GM10248 (cell line): Measurements from ENCODE around the gene GNG5.
A peak's percentile ranks its signal among the peaks of the same experiment; 100 is the strongest.

Experiments used
- CTCF ChIA-PET: fragments of 300-600 bp; sonication (Branson Sonifier 250); formaldehyde crosslinking; extraction: SDS; loops from one replicate; lab custom pipeline; 2021; ENCODE audit warnings: antibody characterized with exemption; lab: Yijun Ruan, JAX
- POLR2A ChIA-PET: fragments of 350-650 bp; sonication (Branson Sonifier 250); formaldehyde crosslinking; extraction: SDS; loops from one replicate; lab custom pipeline; 2020; ENCODE audit warnings: antibody characterized with exemption; lab: Yijun Ruan, JAX
- DNase-seq: peaks from one replicate; pipeline ENCODE4 v3.0.0; 2012; ENCODE audit errors: extremely low spot score
- TF ChIP-seq, protein P1 (sequence below): IDR thresholded peaks from 2 replicates; pipeline ENCODE4 v1.5.1; 2012; ENCODE audit warnings: mild to moderate bottlenecking, low read depth; ENCODE audit errors: extremely low read depth, missing control alignments, control extremely low read depth

Gene GNG5

DNA sequence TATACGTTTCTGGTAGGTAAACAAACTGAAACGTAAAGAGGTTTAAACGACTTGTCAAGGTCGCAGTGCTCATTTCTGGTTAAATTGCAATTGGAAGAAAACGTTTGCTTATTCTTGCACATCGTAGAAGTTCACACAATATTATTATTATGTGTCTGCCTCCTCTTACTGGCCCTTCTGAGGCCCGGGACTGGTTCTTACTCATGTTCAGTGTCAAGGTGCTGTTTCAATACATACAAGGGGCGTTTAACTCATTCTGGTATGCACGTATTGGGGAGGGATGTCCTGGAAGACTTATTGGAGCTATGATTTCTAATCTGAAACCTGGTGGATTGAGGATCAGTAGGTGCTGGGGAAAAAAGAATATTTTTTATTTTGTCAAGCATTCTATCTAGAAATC is 26.4 kb downstream of the GNG5 start:
- DNase-seq = no peak
- CTCF ChIA-PET = interaction anchor here (1.0 to 2.0 kb wide), 12 partner anchors 9 to 274 kb away, joined by 3 to 7 read pairs (median 6); no protein-coding TSS in a partner anchor

DNA sequence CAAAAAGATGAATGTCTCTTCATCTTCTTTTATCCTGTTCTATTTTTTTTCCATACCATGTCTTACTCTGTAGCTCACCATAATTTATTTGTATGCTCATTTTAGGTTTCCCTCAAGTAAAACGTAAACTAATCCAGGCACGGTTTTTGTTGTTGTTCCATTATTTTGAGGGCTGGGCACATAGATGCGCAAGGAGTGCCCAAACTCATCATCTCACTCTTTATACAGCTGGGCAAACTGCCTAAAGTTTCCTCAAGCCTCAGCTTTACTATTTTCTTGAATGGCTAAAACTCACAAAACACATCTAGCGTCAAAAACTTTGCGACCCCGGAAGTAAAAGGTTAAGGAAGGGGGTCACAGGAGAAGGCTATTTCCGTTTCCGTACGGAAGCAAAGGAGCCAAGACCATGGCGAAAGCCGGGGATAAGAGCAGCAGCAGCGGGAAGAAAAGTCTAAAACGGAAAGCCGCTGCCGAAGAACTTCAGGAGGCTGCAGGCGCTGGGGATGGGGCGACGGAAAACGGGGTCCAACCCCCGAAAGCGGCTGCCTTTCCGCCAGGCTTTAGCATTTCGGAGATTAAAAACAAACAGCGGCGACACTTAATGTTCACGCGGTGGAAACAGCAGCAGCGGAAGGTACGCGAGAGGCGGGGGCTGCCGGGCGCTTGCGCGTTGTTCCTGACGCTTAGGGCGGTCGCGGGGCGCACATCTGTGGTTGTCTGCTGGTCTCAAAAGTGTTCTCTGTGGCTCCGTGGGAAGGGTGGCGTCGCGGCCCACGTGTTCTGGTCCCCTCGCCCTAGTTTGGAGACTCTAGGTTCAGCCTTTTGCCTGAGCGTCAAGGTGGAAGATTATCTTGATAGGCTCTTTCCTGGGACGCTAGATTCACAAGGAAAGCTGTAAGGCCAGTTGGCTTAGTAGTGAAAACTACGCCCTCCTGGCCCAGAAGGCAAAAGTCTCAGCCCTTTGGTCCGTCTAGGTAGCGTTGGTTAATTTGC is 27.2 kb downstream of the GNG5 start, which contains the start of gene RPF1:
Gene RPF1, plus strand, starts transcription at position 391 of the 993 bp plus-strand sequence. Its CDS starts 16 bp downstream, at position 407.
- peak; percentile 79 for DNase-seq
- ChIA-PET CTCF (interaction anchor here (0.9 to 1.9 kb wide), 13 partner anchors 13 to 275 kb away, joined by 3 to 7 read pairs (median 4); no protein-coding TSS in a partner anchor), POLR2A (interaction anchor here (1.2 kb wide), 1 partner anchor 27 kb away, joined by 4 read pairs; the partner anchor contains the start of genes GNG5 and SPATA1)
- TF ChIP-seq, protein P1, sequence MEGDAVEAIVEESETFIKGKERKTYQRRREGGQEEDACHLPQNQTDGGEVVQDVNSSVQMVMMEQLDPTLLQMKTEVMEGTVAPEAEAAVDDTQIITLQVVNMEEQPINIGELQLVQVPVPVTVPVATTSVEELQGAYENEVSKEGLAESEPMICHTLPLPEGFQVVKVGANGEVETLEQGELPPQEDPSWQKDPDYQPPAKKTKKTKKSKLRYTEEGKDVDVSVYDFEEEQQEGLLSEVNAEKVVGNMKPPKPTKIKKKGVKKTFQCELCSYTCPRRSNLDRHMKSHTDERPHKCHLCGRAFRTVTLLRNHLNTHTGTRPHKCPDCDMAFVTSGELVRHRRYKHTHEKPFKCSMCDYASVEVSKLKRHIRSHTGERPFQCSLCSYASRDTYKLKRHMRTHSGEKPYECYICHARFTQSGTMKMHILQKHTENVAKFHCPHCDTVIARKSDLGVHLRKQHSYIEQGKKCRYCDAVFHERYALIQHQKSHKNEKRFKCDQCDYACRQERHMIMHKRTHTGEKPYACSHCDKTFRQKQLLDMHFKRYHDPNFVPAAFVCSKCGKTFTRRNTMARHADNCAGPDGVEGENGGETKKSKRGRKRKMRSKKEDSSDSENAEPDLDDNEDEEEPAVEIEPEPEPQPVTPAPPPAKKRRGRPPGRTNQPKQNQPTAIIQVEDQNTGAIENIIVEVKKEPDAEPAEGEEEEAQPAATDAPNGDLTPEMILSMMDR = no peak

More for the DNA sequence above, 26.4 kb downstream of the GNG5 start:
- POLR2A ChIA-PET = interaction anchor here (0.6 to 1.2 kb wide), 3 partner anchors 24 to 39 kb away, joined by 3 to 4 read pairs (median 4); partner anchors contain the start of genes GNG5 and SPATA1
- TF ChIP-seq, protein P1 = no peak

DNA sequence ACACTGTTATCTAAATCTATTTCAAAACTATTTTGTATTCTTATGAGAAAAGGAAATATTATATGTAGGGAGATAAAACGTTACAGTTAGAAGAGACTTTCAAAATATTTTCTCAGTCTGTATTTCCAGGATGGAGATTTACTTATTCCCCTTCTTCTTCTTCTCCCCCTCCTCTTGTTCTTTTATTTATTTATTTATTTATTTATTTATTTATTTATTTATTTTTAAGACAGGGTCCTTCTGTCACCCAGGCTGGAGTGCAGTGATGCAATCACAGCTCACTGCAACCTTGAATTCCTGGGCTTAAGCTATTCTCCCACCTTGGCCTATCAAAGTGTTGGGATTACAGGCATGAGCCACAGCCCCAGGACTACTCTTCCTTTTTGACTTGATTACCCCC is 30.2 kb downstream of the GNG5 start:
- TF ChIP-seq, protein P1 = no peak
- ChIA-PET CTCF (interaction anchor here (1.9 kb wide), 1 partner anchor 15 kb away, joined by 3 read pairs; no protein-coding TSS in a partner anchor), POLR2A (no interaction called here)
- DNase-seq = no peak

DNA sequence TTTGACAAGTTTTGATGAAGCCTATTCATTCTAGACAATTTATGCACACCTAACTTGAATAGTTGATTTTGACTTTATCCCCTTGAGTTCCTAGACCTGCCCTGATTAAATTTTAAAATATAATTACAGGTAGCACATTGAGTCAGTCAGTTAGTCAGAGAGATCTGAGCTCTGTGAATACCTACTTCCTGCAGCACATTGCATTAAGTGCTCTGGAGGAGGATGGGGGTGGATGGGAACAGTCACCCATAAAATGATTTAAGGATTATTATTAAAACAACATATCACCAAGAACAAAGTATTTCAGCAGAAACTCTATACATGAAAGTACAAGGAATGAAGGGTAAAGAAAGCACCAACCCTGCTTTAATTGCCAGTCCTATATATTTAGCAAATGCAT is 39.1 kb downstream of the GNG5 start:
- POLR2A ChIA-PET = no interaction called here

DNA sequence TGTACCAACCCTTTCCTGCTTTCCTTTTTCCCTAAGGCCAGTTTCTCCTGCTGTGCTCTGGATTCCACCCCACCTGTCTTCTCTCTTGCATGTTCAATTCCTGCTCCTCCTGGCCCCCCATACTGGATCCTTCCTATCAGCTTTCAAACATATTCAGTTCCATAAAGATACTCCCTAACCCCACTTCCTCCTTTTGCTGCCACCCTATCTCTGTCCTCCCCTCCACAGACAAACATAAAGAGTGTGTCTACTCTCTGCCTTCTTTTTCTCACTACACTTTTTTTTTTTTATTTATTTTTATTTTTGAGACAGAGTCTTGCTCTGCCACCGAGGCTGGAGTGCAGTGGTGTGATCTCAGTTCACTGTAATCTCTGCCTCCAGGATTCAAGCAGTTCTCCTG is 44.3 kb downstream of the GNG5 start:
- DNase-seq = no peak
- TF ChIP-seq, protein P1 = no peak
- CTCF ChIA-PET = interaction anchor here (1.0 to 1.4 kb wide), 3 partner anchors 10 to 321 kb away, joined by 3 read pairs; no protein-coding TSS in a partner anchor
- POLR2A ChIA-PET = no interaction called here

More for the DNA sequence above, 39.1 kb downstream of the GNG5 start:
- TF ChIP-seq, protein P1 = no peak
- CTCF ChIA-PET = interaction anchor here (1.3 to 1.6 kb wide), 2 partner anchors 34 to 153 kb away, joined by 3 read pairs; no protein-coding TSS in a partner anchor
- no peak for DNase-seq

DNA sequence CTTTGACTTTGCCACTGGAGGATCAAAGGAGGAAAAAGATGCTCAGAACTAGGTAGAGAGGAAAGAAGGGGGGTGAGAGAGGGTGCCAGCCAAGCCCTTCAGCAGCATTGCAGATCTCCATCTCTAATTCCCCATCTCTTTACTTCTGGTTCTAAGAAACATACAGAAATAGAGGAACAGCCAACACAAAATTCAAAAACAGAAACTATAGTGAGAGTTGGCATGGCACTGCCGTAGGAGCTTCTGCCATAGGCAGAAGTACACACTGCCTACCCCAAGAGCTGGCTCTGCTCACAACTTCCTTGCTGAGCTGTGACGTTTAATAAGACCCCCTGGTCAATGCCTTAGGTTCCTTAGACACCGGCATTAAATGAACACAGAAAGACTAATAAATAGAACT is 53.9 kb downstream of the GNG5 start:
- ChIA-PET POLR2A (no interaction called here), CTCF (interaction anchor here (0.9 to 3.8 kb wide), 6 partner anchors 10 to 301 kb away, joined by 3 to 11 read pairs (median 6); no protein-coding TSS in a partner anchor)
- no peak for DNase-seq
- TF ChIP-seq, protein P1 = no peak
